Lower leg skin (tissue), 4 donors: ENCODE measurements around the gene XRCC4. TPM values are rescaled to one million over a fixed set of nuclear protein-coding genes. Genes with fewer than 3 reads are reported as not detected.

ENCODE experiments used
- DNase-seq, 2 donors: peaks; one replicate each; pipeline ENCODE4 v3.0.0-alpha.2; 2019; ENCODE audit warnings: low spot score in 2 of 2
- H3K4me3 ChIP-seq: fragments of 200-600 bp; sonication (generic); 2 replicates; pipeline ENCODE4 v1.5.1; 2017; ENCODE audit warnings: mild to moderate bottlenecking, low read depth; ENCODE audit not compliant: poor library complexity, severe bottlenecking
- POLR2A ChIP-seq, 2 donors: fragments of 450-650 bp; IDR thresholded peaks; one replicate each; pipeline ENCODE4 v1.6.1; 2016 to 2017; ENCODE audit warnings: antibody characterized with exemption in 2 of 2, mild to moderate bottlenecking in 1 of 2, moderate library complexity in 1 of 2
- WGBS, 2 donors: methylation state at CpG; one replicate each; pipeline ENCODE4 v1.1.5; 2018; 5-methylcytosine and 5-hydroxymethylcytosine counted together
- intact Hi-C: fragments of 100-400 bp; cut with DNase I; formaldehyde crosslinking; loops from one replicate; pipeline ENCODE4 v1.15.0; 2023; ENCODE audit warnings: low total_unique reads
- total RNA-seq, 4 donors: library from RNA; depleted of rRNA; stranded (reverse); fragments of >200 nt; gene quantifications; one replicate each; pipeline ENCODE4 v1.1.0, GENCODE V29; 2016
- TF ChIP-seq, protein P1 (sequence below), 3 donors: fragments of 450-650 bp; IDR thresholded peaks; one replicate each; pipeline ENCODE4 v1.5.1; 2016; ENCODE audit warnings: antibody characterized with exemption in 3 of 3, mild to moderate bottlenecking in 3 of 3, moderate library complexity in 2 of 3

XRCC4 gene
- total RNA-seq, 4 donors from 2014 or later, result 2.0 to 7.0 (median 4.2) TPM

DNA sequence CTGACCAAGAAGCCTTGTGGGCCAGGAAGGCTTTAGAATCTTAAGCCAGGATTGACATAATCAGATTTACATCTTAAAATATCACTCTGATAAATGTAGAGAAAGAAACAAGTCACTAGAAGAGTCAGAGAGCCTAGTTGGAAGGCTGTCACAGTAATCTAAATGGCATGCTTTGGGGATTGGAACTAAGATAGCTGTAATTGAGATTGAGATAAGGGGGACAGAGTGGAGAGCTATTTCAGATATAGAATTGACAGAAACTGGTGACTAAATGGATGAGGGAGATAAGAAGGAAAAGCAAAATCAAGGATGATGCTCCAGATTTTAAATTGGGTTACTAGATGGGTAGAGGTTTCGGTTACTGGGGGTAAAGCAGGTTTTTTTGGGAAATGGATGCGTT, 100.5 kb downstream of the XRCC4 start:
- intact Hi-C loops, result no loop called here
- TF ChIP-seq POLR2A (IDR thresholded peaks at IDR 0.05), result no peak
- TF ChIP-seq, protein P1, sequence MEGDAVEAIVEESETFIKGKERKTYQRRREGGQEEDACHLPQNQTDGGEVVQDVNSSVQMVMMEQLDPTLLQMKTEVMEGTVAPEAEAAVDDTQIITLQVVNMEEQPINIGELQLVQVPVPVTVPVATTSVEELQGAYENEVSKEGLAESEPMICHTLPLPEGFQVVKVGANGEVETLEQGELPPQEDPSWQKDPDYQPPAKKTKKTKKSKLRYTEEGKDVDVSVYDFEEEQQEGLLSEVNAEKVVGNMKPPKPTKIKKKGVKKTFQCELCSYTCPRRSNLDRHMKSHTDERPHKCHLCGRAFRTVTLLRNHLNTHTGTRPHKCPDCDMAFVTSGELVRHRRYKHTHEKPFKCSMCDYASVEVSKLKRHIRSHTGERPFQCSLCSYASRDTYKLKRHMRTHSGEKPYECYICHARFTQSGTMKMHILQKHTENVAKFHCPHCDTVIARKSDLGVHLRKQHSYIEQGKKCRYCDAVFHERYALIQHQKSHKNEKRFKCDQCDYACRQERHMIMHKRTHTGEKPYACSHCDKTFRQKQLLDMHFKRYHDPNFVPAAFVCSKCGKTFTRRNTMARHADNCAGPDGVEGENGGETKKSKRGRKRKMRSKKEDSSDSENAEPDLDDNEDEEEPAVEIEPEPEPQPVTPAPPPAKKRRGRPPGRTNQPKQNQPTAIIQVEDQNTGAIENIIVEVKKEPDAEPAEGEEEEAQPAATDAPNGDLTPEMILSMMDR (IDR thresholded peaks at IDR 0.05), result no peak
- WGBS, 2 donors, result 90 to 92% methylated on average over 2 of the region's 2 CpGs
- H3K4me3 ChIP-seq, result no peak overlapping the region
- DNase-seq, result no peak

DNA sequence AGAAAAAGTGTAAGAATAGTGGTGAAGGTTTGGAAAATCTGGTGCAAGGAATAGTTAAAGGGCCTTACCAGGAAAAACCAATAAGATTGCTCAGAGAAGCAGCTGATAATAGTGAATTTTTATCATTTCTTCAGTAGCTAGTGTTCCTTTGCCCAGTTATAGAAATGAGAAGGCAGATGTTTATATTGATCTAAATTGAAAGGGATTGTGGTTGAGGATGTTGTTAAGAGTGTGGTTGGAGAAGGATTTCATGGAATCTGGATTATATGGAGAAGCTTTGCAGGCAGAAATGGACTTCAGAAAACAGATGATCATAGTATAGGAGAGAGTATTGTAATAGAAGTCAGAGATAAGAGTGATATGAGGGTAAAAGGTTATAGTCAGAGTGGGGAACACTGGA, 102.6 kb downstream of the XRCC4 start:
- no peak for DNase-seq
- no peak for TF ChIP-seq POLR2A (IDR thresholded peaks at IDR 0.05)
- TF ChIP-seq, protein P1 (IDR thresholded peaks at IDR 0.05), result no peak
- intact Hi-C loops, result no loop called here
- no peak overlapping the region for H3K4me3 ChIP-seq

DNA sequence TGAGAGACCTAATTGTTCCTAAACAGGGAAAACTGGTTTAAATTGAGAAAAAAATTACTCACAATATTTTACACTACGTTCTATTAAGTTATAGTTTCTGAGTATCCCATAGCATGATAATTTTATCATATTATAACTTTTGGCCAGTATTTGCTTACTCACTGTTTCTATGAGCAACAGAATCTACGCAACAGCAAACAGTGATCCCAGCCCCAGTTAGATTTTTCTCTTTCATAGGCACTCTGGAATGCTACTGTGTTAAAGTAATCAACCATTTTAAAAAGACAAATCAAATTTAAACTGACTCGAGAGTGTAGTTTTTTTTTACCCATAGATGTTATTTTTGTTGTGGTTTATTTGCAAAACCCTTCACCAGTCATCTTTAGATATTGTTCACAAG, 107.2 kb downstream of the XRCC4 start:
- DNase-seq, result no peak
- WGBS, 2 donors, result 35 to 60% methylated on average over 3 of the region's 3 CpGs
- TF ChIP-seq, protein P1 (IDR thresholded peaks at IDR 0.05), result no peak
- no peak for TF ChIP-seq POLR2A (IDR thresholded peaks at IDR 0.05)

DNA sequence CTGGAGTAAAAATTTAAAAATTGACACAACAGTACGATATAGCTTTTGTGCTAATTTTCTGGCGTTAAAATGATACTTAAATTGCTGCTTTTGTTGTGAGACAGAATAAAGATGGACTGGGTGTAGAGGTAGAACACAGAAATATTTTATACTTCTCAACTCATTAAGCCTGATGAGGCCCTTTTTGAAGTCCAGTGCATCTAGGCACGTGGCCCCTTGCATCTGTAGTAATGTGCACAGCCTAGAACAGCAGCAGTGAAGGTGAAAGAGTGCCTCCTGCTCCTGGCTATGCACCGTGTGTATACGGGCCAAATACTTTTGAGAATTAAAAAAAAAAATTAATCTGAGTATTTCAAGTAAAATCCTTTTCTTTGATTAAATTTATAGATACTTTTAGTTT, 115.6 kb downstream of the XRCC4 start:
- no peak overlapping the region for H3K4me3 ChIP-seq
- TF ChIP-seq, protein P1 (IDR thresholded peaks at IDR 0.05), result no peak
- no peak for TF ChIP-seq POLR2A (IDR thresholded peaks at IDR 0.05)
- DNase-seq, result no peak
- 86 to 88% methylated on average over 5 of the region's 5 CpGs for WGBS, 2 donors
- intact Hi-C loops, result no loop called here

More for the DNA sequence above, 107.2 kb downstream of the XRCC4 start:
- H3K4me3 ChIP-seq, result no peak overlapping the region
- intact Hi-C loops, result no loop called here

DNA sequence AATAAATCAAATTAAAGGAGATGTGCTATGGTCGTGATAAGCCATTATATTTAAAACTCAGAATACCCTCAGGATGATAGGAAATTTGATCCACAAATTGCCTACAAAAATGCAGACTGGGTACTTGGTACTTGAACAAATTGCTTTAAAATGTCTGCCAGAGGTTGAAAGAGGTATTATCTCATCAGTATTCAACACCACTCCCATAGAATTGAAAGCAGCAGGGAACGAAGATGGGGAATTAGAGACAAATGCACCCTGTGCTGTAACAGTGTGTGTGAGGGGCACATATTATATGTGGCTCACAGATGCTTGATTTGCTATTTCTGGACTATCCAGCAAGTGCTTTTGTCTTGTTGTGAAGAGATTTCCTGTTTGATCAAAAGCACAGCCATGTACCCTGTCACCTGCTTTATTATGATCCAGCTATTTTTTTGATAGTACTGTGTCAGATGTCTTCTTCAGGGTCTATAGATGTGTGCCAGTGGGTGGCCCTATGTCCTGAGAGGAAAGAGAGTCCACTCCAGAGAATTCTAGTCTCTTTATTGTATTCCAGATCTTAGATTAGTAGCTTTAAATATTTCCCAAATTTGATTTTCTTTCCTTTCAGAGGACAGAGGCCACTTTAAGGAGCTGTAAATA, 120.1 kb downstream of the XRCC4 start:
- intact Hi-C loops, result no loop called here
- 75 to 82% methylated on average over 2 of the region's 2 CpGs for WGBS, 2 donors
- DNase-seq, result no peak
- H3K4me3 ChIP-seq, result no peak overlapping the region
- TF ChIP-seq, protein P1 (IDR thresholded peaks at IDR 0.05), result no peak
- TF ChIP-seq POLR2A (IDR thresholded peaks at IDR 0.05), result no peak

DNA sequence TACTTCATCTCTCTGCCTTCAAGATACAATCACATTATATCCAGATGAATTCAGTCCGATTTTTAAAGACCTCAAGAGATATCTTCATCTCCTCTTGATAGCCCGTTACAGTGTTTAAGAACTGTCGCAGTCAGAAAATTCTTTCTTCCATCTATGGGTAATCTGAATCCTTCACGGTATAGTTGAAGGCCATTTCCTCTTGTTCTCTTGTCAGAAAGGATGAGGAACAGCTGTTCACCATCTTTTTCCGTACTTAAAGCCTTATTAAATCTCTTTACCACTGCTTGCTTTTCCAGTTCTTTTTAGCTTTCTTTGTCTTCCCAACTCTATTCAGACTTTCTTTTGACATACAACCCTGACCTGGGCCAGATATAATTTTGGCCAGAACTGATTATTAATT, 121.8 kb downstream of the XRCC4 start:
- DNase-seq, result no peak
- 81 to 89% methylated on average over 5 of the region's 5 CpGs for WGBS, 2 donors
- H3K4me3 ChIP-seq, result no peak overlapping the region
- intact Hi-C loops, result no loop called here
- TF ChIP-seq POLR2A (IDR thresholded peaks at IDR 0.05), result no peak
- TF ChIP-seq, protein P1 (IDR thresholded peaks at IDR 0.05), result no peak
